Measurements from ENCODE around the gene ELMO2.

DNA sequence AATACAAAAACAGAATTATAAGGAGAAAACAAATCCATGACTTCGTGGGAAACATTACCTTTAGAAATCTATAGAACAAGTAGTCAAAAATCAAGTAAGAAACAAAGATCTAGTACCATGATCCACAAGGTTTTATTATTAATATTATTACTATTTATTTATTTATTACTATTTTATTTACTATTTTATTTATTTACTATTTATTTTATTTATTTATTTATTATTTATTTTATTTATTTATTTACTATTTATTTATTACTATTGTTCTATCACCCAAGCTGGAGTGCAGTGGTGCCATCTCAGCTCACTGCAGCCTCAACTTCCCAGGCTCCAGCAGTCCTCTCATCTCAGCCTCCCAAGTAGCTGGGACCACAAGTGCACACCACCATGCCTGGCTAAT is 13.5 kb upstream of the ELMO2 start:
- no peak for TF ChIP-seq POLR2A (IDR thresholded peaks at IDR 0.05; ENCODE audit: low read depth, low read length)
- no peak for TF ChIP-seq TAF1 (IDR thresholded peaks at IDR 0.05; ENCODE audit: borderline replicate concordance, low read depth, low read length)
- no peak for TF ChIP-seq POLR2AphosphoS5 (IDR thresholded peaks at IDR 0.05; ENCODE audit: low read depth, low read length)
